Keratinocyte (primary cell): ENCODE measurements around the gene PLD5. TPM values are rescaled to one million over a fixed set of nuclear protein-coding genes. Genes with fewer than 3 reads are reported as not detected.

Experiments used
- DNase-seq: peaks from one replicate; pipeline ENCODE4 v3.0.0-alpha.2; 2011; ENCODE audit warnings: low read depth, missing footprints, low spot score
- FAIRE-seq: peaks from 2 replicates; lab custom pipeline; 2011; peaks lifted over from hg19 to GRCh38; lab: Jason Lieb, UNC
- H2AFZ ChIP-seq: 2 replicates; pipeline ENCODE4 v1.6.0; 2012; ENCODE audit warnings: low read length, control low read depth, inconsistent platforms; ENCODE audit not compliant: control insufficient read depth
- H3K27ac ChIP-seq: 2 replicates; pipeline ENCODE4 v1.5.1; 2011; ENCODE audit warnings: low read length; ENCODE audit not compliant: control insufficient read depth, insufficient read depth
- H3K27me3 ChIP-seq: 3 replicates; pipeline ENCODE4 v1.6.0; 2011; ENCODE audit warnings: low read length; ENCODE audit not compliant: control insufficient read depth, insufficient read depth; ENCODE audit errors: extremely low read depth
- H3K36me3 ChIP-seq, 2 experiments: 2 replicates in 1 of 2; 3 replicates in 1 of 2; pipeline ENCODE4 v1.5.1; 2011; ENCODE audit warnings: low read length in 2 of 2, mild to moderate bottlenecking in 1 of 2; ENCODE audit not compliant: control insufficient read depth in 2 of 2, insufficient read depth in 2 of 2; ENCODE audit errors: extremely low read depth in 1 of 2
- H3K4me1 ChIP-seq: 3 replicates; pipeline ENCODE4 v1.5.1; 2011; ENCODE audit warnings: low read length; ENCODE audit not compliant: control insufficient read depth, insufficient read depth; ENCODE audit errors: extremely low read depth
- H3K4me2 ChIP-seq: 3 replicates; pipeline ENCODE4 v1.6.0; 2011; ENCODE audit warnings: low read depth, low read length; ENCODE audit not compliant: control insufficient read depth, insufficient read depth; ENCODE audit errors: extremely low read depth
- H3K4me3 ChIP-seq, 3 experiments: fragments of 200-600 bp in 1 of 3; sonication (generic) in 1 of 3; 2 replicates in 2 of 3; 3 replicates in 1 of 3; pipeline ENCODE4 v1.5.1; 2011 to 2016; ENCODE audit warnings: low read length in 3 of 3, mild to moderate bottlenecking in 3 of 3, control low read depth in 2 of 3, inconsistent platforms in 1 of 3, low read depth in 1 of 3, mixed read lengths in 1 of 3, mixed run types in 1 of 3, moderate library complexity in 1 of 3; ENCODE audit not compliant: control insufficient read depth in 2 of 3, insufficient read depth in 2 of 3; ENCODE audit errors: extremely low read depth in 1 of 3
- H3K79me2 ChIP-seq: 2 replicates; pipeline ENCODE4 v1.6.0; 2012; ENCODE audit warnings: low read length; ENCODE audit not compliant: control insufficient read depth, insufficient read depth
- H3K9ac ChIP-seq: 3 replicates; pipeline ENCODE4 v1.6.0; 2011; ENCODE audit warnings: low read length; ENCODE audit not compliant: control insufficient read depth, insufficient read depth; ENCODE audit errors: extremely low read depth
- H3K9me1 ChIP-seq: 3 replicates; pipeline ENCODE4 v1.6.0; 2011; ENCODE audit warnings: low read length; ENCODE audit not compliant: control insufficient read depth, insufficient read depth; ENCODE audit errors: extremely low read depth
- H3K9me3 ChIP-seq: 2 replicates; pipeline ENCODE4 v1.5.1; 2012; ENCODE audit warnings: low read depth, low read length; ENCODE audit not compliant: control insufficient read depth
- H4K20me1 ChIP-seq: 3 replicates; pipeline ENCODE4 v1.6.0; 2011; ENCODE audit warnings: low read length; ENCODE audit not compliant: control insufficient read depth, insufficient read depth; ENCODE audit errors: extremely low read depth
- EZH2 ChIP-seq: IDR thresholded peaks from one replicate; pipeline ENCODE4 v1.6.1; 2012; ENCODE audit warnings: inconsistent platforms, mild to moderate bottlenecking, low read length, moderate library complexity
- dilution Hi-C: fragments of 300-500 bp; cut with MboI; formaldehyde crosslinking; loops from one replicate; pipeline ENCODE4 v1.7.0; 2020; ENCODE audit warnings: low sequenced_read_pairs; ENCODE audit not compliant: extremely low pct_ligation_motif_present
- polyA plus RNA-seq, 5 experiments: library from polyadenylated mRNA; depleted of rRNA in 3 of 5; stranded (reverse) in 3 of 5; stranded (forward) in 1 of 5; unstranded in 1 of 5; fragments of >200 nt; gene quantifications; 1 replicate in 1 of 5; 2 replicates in 3 of 5; 3 replicates in 1 of 5; pipeline versions ENCODE4 v1.2.1 to v1.2.3, GENCODE V29; 2011 to 2012; ENCODE audit warnings: missing spikeins in 2 of 5, low read depth in 1 of 5, low replicate concordance in 1 of 5
- TF ChIP-seq, protein P1 (sequence below), 3 experiments: IDR thresholded peaks in 1 of 3; conservative IDR thresholded peaks in 1 of 3; optimal IDR thresholded peaks in 1 of 3; 2 replicates in 2 of 3; 3 replicates in 1 of 3; pipeline versions ENCODE3 to v1.5.1; 2011; ENCODE audit warnings: low read length in 3 of 3, mild to moderate bottlenecking in 3 of 3, moderate library complexity in 2 of 3, control low read depth in 1 of 3, inconsistent platforms in 1 of 3; ENCODE audit not compliant: insufficient read depth in 2 of 3; ENCODE audit errors: extremely low read depth in 1 of 3

PLD5 gene
- polyA plus RNA-seq, 1 donor (not counting 4 experiments of a cell fraction or from before 2014, with no cell fraction given), result 7.2 TPM

DNA sequence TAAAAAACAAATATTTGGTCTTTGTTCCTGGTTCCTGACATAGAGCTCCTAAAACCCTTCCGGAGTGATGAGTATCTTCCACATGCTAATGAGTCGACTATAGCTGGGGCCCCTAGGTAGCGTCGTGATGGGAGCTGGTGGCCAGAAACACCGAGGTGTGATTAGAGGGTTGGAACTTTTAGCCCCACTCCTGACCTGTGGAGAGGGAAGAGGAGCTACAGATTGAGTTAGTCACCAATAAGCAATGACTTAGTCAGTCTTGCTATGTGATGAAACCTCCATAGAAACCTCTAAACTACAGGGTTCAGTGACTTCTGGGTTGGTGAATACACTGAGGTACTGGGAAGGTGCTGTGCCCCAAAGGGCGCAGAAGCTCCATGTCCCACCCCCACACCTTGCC is 30.1 kb upstream of the PLD5 start:
- no peak for FAIRE-seq
- DNase-seq, result no peak
- H3K4me2 ChIP-seq, result no peak overlapping the region

DNA sequence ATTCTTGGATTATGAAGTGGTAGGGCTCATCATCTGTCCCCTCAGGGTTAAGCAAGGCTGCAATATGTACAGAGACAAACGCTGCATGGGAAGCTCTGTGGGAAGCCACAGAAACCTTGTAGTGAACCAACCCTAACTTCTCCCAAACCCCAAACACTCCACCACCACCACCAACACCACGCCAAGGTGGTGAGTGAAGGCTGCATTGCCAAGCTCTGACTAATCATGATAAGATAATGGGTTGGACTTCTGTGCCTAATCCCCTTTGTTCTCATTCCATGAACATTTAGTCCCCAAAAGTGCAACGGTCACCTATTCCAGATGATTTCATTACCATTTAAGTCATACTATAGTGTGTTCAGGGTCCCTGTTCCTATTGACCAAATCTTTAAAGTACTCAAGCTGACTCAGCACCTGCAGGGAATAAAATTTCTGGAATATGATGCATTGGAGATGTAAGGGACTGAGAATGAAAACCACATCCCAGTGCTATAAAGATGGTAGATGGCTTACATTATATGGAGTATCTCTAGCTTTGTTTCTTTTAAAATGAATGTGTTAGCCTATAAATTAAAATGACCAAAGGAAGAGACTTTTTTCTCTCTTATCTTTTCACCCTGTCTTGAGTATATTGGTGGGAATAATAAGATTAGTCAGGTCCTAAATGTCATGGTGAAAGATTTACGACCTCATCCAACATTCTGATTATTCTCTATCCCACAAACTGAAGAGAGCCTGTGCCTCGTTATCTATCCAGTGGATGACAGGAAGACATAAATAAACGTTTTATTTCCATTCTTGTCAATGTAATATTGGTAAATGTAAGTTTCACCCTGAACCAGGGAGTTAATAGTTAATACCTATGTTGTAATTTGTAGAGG is 22.6 kb upstream of the PLD5 start:
- H3K27ac ChIP-seq, result no peak overlapping the region
- H3K4me1 ChIP-seq, result no peaks in the 10 kb centered on the region
- DNase-seq (no peak), FAIRE-seq (no peak)
- H2AFZ ChIP-seq, result no peak overlapping the region
- H3K9me1 ChIP-seq, result no peaks in the 10 kb centered on the region
- TF ChIP-seq, protein P1, sequence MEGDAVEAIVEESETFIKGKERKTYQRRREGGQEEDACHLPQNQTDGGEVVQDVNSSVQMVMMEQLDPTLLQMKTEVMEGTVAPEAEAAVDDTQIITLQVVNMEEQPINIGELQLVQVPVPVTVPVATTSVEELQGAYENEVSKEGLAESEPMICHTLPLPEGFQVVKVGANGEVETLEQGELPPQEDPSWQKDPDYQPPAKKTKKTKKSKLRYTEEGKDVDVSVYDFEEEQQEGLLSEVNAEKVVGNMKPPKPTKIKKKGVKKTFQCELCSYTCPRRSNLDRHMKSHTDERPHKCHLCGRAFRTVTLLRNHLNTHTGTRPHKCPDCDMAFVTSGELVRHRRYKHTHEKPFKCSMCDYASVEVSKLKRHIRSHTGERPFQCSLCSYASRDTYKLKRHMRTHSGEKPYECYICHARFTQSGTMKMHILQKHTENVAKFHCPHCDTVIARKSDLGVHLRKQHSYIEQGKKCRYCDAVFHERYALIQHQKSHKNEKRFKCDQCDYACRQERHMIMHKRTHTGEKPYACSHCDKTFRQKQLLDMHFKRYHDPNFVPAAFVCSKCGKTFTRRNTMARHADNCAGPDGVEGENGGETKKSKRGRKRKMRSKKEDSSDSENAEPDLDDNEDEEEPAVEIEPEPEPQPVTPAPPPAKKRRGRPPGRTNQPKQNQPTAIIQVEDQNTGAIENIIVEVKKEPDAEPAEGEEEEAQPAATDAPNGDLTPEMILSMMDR (optimal IDR thresholded peaks at IDR 0.05 in 1 of 3, IDR thresholded peaks at IDR 0.05 in 1 of 3, conservative IDR thresholded peaks at IDR 0.05 in 1 of 3; ENCODE audit: extremely low read depth in 1 of 3, insufficient read depth in 2 of 3, low read length in 3 of 3), result no peak
- TF ChIP-seq EZH2, result no peak
- dilution Hi-C loops, result no loop called here
- no peaks in the 10 kb centered on the region for H3K79me2 ChIP-seq
- H4K20me1 ChIP-seq, result no peaks in the 10 kb centered on the region
- no peaks in the 10 kb centered on the region for H3K36me3 ChIP-seq
- no peaks in the 10 kb centered on the region for H3K9me3 ChIP-seq
- no peak overlapping the region for H3K9ac ChIP-seq
- H3K27me3 ChIP-seq, result no peaks in the 10 kb centered on the region
- no peak overlapping the region for H3K4me2 ChIP-seq
- H3K4me3 ChIP-seq, result no peak overlapping the region

More for the DNA sequence above, 30.1 kb upstream of the PLD5 start:
- Histone ChIP-seq H3K36me3 (no peaks in the 10 kb centered on the region), H4K20me1 (no peaks in the 10 kb centered on the region), H3K4me3 (no peak overlapping the region), H3K27me3 (no peaks in the 10 kb centered on the region), H3K27ac (no peak overlapping the region), H3K9me3 (no peaks in the 10 kb centered on the region), H3K79me2 (no peaks in the 10 kb centered on the region), H3K4me1 (no peaks in the 10 kb centered on the region), H3K9ac (no peak overlapping the region), H2AFZ (no peak overlapping the region), H3K9me1 (no peaks in the 10 kb centered on the region)
- dilution Hi-C loops, result no loop called here
- TF ChIP-seq EZH2, result no peak
- TF ChIP-seq, protein P1 (optimal IDR thresholded peaks at IDR 0.05 in 1 of 3, IDR thresholded peaks at IDR 0.05 in 1 of 3, conservative IDR thresholded peaks at IDR 0.05 in 1 of 3; ENCODE audit: extremely low read depth in 1 of 3, insufficient read depth in 2 of 3, low read length in 3 of 3), result no peak
